ENCODE measurements around the gene TOM1L1.

Gene TOM1L1

DNA sequence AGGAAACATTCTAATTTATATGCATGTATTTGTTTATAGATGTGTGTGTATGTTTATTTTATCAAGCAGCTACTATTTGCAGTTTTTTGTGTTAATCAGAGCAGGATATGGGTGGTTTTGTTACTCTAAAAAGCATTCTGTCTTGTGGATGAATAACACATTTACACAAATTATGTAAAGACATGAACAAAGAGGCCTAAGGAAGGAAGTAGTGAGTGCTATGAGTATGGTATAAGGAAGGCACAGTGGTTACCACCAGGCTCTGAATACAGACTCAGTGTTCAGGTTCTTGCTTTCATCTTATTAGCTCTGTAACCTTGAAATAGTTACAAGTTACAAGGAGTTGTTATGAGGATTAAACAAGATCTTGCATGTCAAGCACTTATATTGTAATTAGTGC, 101.8 kb downstream of the TOM1L1 start:
- no peak overlapping the region for H3K4me3 ChIP-seq (ENCODE audit: low read length)
- no peak for DNase-seq (ENCODE audit: low read depth)
- TF ChIP-seq, protein P1, sequence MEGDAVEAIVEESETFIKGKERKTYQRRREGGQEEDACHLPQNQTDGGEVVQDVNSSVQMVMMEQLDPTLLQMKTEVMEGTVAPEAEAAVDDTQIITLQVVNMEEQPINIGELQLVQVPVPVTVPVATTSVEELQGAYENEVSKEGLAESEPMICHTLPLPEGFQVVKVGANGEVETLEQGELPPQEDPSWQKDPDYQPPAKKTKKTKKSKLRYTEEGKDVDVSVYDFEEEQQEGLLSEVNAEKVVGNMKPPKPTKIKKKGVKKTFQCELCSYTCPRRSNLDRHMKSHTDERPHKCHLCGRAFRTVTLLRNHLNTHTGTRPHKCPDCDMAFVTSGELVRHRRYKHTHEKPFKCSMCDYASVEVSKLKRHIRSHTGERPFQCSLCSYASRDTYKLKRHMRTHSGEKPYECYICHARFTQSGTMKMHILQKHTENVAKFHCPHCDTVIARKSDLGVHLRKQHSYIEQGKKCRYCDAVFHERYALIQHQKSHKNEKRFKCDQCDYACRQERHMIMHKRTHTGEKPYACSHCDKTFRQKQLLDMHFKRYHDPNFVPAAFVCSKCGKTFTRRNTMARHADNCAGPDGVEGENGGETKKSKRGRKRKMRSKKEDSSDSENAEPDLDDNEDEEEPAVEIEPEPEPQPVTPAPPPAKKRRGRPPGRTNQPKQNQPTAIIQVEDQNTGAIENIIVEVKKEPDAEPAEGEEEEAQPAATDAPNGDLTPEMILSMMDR (conservative IDR thresholded peaks at IDR 0.05; ENCODE audit: low read length): no peak

DNA sequence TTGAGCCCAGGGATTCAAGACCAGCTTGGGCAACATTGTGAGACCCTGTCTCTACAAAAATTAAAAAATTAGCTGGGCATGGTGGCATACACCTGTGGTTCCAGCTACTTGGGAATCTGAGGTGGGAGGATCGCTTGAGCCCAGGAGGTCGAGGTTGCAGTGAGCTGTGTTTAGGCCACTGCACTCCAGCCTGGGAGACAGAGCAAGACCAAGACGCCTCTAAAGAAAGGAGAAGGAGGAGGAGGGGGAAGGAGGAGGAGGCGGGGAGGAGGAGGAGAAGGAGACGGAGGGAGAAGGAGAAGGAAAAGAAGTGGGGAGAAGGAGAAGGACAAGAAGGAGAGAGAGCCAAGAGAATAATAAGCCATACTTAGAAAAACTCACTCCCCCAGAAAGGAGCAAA, 103.8 kb downstream of the TOM1L1 start:
- no peak overlapping the region for H3K4me3 ChIP-seq (ENCODE audit: low read length)
- TF ChIP-seq, protein P1 (conservative IDR thresholded peaks at IDR 0.05; ENCODE audit: low read length): no peak
- DNase-seq (ENCODE audit: low read depth): no peak

DNA sequence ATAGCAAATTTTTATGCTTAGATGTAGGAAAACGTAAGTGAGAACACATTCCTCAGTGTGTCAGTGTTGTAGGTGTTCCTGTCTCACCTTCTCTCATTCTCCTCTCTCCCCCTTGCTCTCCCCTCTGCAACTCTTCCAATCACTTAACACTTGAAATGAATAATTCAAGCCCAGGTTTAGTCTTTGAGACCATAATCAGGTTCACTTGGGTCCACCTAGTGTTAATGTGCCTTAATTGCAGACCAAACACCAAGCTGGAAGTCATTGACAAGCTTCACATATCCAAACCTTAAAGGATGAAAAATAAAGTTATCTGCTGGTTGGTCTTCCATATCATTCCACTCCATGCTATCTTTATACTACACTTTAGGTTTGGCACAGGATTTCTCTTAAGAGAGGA, 104.9 kb downstream of the TOM1L1 start:
- TF ChIP-seq, protein P1 (conservative IDR thresholded peaks at IDR 0.05; ENCODE audit: low read length): peak; percentile 45
- no peak overlapping the region for H3K4me3 ChIP-seq (ENCODE audit: low read length)
- peak; percentile 8 for DNase-seq (ENCODE audit: low read depth)

Data from AG10803 (cell line).